Right kidney (tissue), 1 donor: Measurements from ENCODE around the gene DPYSL3.

Experiments
- DNase-seq: peaks from one replicate; pipeline ENCODE4 v3.0.0-alpha.2; 2016

DPYSL3 gene

DNA sequence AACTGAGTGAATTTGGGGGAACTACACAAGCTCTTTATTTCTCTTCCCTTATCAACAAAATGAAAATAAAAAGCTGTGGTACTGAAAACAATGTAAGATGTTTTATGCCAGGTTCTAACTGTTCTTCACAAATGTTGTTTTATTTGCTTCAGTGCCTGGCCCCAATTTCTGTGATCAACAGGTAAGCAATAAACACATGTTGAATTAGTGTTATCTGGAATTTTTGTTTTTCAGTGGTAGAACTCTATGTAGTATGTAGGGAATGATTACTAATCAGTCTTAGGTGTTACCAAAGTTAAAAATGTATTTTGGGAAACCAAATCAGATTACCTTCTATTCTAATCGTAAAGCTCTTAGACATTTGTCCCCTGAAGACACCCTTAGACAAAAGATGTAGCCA lies 7.5 kb upstream of the DPYSL3 start:
- no peak for DNase-seq

DNA sequence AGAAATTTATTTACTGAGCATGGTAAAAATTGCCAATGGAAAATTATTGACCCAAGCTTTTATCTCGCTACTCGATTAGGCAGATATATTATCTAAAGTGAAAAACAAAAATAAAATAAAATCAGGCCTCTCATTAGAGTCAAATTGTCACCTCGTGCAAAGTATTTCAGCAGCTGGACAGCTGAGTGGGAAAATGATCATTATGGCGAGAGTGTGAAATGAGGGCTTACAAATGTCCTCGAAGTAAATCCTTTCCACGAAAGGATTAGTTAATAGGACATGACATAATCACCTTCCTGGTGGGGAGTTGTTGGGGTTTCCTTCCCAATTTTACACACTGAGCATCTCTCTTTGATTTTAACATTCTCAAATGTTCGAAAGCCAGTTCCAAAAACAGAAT lies 5.4 kb upstream of the DPYSL3 start:
- DNase-seq: no peak

DNA sequence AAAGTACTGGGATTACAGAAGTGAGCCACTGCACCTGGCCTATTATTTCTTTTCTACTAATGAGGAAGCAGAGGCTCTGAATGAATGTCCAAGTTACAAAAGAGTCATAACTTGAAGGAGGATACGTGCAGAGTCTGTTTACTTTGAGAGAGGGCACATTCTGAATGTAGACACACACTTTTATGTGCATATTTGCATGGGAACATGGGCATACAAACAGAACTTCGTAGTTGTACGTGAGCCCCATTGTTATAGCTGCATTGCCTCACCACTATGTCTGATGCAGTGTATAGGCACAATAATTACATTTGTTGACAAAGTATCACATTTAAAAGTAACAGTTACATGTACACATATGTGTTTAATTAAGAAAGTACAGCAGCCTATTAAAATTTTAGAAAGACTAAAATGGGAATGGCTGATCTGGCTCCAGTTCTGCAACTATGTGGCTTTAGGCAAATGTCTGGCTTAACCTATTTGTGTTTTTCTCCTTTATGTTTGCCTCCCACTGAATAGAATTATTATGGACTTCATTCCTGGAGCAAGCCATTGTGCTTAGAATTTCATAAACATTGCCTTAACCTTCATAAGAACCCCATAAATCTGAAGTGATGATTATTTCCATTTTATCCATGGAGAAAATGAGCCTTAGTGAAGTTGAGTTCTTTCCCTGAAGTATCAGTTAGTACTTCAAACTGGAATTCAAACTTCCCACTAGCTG lies 3.0 kb upstream of the DPYSL3 start:
- DNase-seq: no peak

DNA sequence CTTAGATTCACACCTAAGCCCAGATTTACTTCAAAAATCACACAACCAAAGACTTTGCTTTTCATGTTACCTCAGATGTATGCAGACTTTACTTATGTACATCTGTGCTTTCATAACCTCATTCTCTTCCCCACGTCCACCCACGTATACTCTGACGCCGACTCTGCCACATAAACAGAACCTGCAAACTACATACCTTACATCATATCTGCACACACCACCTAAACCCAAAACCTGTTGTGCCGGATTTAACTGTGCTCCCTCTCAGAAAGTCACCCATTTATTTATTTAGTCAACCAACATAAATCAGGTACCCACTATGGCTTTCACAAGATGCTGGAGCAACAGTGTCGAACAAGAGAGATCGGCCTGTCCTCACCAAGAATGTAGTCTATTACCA lies 1.0 kb upstream of the DPYSL3 start:
- no peak for DNase-seq

DNA sequence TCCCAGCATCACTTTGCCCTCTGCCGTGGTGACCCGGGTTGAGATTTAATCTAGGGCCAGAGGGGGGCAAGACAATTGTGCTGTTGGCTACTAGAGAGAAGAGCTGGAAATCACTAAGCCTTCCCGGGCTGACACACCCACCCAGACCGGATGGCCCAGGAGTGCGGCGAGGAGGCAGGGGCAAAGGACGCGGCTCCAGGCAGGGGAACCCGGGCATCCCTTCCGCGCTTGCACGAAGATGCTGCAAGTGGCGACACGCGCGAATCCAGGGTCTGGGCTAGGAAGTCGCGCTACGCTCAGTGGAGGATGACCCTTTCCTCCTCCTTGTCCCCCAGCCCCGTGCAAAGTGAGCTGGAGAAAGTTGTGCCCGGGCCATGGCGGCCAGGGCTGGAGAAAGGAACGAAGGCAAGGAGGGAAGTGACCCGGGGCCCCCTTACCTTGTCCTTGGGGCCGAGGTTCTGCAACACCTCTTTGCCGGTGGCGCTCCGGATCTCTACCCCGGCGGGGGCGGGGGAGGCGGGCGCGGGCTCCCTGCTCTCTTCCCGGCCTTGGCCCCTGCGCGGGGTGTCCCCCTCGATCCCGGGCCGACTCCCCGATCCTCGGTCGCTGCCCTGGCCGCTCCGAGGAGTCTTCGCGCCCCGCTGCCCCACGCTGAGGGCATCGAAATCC lies 693 bp downstream of the DPYSL3 start:
- DNase-seq: no peak

DNA sequence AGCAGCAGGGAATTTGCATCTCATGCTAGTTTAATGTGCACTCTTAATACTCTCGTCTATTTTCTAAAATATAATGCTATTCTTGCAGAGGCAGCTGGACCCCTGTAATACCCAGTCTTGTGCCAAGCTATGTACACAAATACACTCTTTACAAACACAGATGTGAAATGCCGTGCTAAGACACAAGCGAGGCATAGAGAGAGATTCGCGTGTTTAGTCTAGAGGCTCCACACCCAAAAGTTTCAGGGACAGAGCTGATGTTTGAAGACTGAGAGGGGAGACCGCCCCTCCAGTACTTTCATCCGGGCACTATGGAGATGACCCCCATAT lies 1.2 kb downstream of the DPYSL3 start:
- no peak for DNase-seq

DNA sequence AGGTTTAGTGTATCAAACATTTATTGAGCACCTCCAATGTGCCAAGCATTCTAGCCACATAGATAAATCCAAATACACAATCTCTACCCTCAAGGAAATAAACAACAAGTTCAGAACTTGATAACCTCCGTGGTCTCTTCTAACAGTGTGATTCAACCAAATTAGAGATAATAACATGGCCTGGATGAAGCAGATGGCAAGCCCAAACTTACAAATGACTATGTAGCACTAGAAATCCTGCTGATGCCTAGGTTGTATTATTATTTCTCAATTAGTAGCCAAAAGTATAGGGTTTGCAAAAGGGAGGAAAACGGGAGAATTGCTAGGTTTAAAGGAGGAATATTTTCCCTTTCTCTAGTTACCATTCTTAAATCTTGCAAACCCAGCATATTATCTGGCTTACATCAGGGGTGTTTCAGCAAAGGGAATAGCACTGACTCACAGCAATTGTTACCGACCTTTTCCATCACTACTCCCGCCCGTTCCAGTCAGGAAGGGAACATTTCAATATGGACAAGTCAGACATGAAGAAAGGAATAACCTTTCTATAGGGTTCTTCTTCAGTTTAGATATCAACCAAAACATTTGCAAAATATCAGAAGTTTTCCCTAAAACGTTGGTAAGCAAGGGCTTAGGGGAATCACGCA lies 2.3 kb downstream of the DPYSL3 start:
- DNase-seq: no peak

DNA sequence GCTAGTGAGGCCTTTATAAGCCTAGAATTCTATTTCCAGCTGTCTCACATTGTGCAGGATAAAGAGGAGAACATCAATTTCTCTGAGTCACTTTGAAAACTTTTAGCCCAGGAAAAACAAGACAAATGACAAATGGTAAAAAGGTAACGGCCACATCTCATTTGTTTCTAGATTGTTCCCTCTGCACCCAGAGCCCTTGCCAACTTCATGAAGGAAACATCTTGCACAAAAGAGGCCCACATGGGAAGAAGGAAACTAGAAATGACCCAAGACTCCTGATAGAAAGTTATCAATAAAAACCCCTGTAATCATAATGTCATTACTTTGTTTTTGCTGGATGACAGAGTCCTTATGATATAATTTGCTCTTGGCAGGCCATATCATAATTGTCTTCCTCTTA lies 5.3 kb downstream of the DPYSL3 start:
- DNase-seq: no peak

DNA sequence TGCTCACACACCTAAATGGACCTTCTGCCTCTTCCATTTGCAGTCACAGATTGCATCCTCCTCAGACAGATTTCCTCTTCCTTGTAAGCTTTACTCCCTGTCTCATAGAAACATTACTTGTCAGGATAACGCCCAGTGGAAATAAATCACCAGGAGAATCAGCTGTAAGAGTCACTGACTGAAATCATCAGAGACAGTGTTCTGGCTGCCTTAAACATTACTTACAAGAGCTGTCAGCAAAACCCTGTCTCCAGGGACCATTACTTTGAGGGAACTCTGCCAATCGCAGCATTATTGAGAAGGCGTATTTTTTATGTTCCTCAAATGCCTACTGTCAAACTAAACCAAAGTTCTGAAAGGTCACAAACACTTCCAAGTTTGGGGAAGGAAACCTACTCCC lies 5.9 kb downstream of the DPYSL3 start:
- DNase-seq: no peak

DNA sequence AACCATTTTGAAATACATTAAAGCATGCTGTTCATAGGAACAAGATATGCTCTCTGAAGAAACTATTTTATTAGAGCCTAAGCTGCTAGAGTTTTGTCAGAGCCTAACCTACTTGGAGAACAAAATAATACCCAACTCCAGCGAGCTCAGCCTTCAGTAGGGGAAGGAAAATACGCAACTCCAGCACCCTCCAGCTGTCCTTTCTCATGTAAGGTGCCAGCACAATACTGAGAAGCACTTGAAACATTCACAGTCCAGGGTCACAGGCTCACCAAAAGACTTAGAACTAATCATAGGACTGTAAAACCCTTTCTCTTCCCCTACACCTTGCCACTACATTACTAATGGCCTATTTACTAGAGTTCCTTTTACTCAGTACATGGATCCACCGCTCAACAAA lies 18.9 kb downstream of the DPYSL3 start:
- DNase-seq: no peak

DNA sequence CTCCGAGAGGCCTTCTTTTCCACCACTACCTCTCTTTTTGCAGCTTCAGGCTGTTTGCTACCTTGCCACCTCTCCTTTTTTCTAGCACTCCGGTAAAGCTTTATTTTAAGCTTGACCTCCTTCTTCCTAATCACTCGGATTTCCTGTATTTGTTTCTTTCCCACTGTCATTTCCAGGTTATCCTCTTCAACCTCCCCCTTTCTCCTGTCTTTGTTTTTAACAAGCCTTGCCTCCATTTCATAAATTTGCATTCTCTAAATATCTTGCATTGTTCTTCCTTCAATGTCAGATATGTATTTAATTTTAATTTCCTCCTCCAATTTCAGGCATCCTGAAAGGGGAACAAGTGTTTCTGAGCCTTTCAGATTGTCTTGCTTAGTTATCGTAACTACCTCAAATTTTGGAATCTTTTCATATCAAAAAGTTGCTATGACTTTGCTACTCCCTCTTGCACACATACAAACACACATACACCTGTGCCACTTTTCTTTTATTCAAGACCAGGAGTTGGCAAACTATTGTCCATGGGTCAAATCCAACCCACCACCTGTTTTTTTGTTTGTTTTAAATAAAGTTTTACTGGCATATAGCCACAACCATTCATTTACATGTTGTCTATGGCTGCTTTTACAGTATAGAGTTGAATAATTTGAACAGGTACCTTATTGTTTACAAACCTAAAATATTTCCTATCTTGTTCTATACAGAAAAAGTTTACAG lies 22.7 kb downstream of the DPYSL3 start:
- DNase-seq: no peak

DNA sequence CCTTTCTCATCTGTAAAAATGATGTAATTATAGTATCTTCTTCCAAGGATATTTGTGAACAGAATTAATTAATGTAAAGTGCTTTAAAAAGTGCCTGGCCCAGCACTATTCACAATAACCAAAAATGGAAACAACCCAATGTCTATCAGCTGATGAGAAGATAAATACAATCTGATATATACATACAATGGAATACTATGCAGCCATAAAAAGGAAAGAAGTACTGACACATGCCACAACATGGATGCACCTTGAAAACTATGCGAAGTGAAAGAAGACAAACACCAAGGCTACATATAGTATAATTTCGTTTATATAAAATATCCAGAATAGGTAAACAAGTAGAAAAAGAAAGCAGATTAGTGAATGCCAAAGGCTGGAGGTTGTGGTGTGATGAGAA lies 24.1 kb downstream of the DPYSL3 start:
- DNase-seq: no peak

DNA sequence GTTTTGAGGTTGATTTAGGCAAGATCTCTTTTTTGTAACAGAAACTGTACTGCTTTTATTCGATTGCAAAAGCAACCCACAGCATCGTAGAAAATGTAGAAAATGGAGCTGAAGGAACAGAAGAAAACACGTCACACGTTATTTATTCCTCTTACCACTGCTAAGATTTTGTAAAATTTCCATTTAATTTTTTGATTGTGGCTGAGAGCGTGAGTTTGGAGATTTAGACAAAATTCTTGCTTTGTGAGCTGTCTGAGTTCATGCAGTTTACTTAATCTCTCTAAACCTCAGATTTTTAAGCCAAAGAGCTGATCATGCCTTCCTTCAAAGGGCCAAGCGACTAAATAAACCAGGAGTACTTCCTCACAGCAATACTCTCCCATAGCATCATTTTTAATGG lies 24.8 kb downstream of the DPYSL3 start:
- no peak for DNase-seq

DNA sequence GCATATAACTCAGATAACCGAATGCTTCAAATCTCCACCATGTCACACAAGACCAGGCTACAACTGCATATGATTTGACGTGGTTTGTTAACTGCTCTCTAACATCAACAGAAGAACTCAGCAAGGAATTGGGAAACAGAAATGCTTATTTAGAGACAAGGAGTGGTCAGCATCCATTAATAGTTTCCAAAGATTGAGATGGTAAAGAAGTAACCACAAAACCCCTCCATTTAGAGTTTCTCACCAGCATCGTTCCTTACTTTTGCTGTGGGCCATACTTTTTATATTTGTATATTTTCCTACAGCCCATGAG lies 25.2 kb downstream of the DPYSL3 start:
- no peak for DNase-seq

DNA sequence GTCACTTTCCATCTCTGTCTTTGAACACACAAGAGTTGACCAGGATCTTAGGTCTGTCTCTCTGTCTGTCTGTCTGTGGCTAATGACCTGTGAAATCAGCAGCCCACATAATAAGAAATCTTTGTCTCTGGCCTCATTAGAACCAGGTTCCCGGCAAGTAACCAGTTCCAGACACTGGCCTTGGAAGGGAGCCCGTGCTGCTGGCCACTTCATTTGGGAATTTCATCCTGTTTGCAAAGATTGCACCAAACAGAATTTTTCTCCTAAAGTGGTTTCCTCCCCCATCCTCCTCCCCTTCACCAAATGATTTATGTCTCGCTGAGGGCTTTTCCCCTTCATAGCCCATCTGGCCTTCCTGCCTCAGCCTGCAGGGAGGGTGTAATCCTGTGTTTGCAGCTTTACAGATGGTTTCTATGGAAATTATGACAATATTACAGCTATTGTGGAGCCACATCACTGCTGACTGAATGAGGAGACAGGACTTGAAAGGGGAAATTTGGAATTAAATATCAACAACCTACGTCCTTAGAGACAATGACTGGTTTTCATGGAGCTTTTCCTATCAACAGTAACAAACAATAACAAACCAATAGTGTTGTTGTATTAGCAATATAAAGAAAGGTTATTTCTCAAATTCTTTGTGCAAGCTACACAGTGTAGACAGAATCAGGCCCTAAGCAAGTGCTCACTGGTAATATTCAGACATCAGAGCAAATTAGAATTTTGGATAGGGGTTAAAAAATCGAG lies 25.7 kb downstream of the DPYSL3 start:
- DNase-seq: peak; percentile 29

DNA sequence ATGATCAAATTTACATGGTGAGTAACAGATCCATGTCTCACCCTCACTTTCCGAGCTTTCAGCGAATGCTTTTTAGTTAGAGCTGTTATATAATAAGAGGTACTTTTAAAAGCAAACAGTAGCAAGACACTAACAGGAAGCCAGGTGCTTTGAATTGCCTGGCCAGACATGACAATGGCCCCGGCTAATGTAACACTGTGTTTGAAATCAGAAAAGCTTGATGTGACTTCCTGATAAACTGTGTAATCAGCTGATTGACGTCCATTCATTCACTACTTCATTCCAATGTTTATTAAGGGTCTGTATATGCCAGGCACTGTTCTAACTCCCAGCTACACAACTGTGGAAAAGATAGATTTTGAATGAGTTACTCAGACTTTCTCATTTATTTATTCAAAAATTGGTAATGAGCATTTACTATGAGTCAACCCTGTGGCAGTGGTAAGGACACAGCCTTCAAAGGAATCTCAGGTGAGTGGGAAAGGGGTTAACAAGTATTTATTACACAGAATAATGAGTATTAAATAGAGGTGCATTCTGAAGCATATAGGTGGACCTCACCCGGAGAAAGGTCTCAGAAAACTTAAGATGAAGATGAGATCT lies 26.6 kb downstream of the DPYSL3 start:
- no peak for DNase-seq

DNA sequence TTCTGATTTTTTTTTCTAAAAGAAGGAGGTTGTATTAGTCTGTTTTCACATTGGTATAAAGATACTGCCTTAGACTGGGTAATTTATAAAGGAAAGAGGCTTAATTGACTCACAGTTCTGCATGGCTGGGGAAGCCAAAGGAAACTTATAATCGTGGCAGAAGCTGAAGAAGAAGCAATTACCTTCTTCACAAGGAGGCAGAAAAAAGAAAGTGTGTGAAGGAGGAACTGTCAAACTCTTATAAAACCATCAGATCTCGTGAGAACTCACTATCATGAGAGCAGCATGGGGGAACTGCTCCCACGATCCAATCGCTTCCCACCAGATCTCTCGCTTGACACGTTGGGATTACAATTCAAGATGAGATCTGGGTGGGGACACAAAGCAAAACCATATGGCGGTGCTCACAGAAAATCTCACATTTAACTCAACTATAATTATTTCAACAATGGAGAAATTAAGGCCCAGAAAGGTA lies 27.1 kb downstream of the DPYSL3 start:
- no peak for DNase-seq

DNA sequence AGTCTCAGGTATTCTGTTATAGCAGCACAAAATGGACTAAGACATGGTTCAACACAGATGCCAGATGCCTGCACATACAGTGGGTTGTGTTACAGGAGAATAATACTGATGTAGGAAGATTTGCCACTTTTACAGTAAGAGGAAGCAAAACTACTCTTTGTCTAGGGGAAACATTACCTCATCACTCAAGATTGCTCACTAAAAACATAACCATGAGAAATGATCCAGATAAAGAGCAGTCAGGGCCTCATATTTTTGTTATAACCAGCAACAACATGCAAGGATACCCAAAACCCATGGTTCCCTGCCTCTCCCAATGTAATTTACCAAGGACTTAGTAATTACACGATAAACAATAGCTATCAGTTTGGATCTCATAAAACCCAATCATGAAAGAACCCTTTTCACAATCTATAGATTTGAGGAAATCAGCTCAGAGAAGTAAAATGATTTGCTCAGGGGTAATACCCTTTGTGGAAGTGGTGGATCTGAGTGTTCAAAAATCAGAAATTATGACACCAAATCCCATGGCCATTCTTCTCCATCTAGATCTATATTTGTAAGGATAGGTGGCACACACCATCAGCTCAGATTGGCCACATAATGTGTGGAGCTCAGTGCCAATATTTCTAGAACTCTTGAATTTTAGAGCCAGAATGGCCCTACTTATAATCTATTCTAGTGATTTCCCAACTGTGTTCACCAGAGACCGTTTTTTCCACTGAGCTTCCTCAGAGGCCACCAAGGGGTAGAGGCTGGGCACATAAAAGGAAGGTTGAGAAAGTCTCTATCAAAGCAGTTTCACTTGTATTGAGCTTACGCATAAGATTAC lies 27.8 kb downstream of the DPYSL3 start:
- DNase-seq: no peak

DNA sequence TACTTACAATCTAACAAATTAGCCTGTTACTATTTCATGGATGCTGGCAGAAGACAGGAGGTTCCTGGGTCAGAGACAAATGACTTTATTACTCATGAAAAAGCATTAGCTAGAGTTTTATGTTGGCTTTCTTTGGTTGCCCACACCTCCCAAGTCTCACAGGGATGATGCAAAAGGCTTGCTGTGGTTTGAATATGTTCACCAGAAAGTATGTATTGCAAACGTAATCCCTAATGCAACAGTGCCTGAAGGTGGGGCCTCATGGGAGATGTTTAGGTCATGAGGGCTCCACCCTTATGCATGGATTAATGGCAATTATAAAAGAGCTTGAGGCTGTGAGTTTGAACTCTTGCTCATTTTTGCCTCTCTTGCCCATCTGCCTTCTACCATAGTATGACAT lies 28.5 kb downstream of the DPYSL3 start:
- no peak for DNase-seq

DNA sequence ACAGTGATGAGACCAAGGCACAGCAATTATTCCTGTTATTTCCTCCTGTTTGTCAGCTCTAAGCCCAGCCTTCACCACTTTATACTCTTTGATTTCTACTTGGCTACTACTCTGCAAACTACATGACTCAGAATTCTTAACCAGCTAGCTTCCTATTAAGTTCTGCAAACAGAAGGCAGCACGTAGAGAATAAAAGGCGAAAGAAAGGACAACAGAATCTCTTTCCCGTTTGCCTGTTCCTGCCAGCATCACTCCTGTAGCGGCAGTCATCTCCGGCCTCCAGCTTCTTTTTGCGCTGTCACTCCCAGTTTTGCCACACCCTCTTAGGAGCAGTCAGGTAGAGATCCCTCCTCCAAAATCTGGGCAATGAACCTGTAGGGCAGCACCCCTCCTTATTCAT lies 29.9 kb downstream of the DPYSL3 start:
- no peak for DNase-seq

DNA sequence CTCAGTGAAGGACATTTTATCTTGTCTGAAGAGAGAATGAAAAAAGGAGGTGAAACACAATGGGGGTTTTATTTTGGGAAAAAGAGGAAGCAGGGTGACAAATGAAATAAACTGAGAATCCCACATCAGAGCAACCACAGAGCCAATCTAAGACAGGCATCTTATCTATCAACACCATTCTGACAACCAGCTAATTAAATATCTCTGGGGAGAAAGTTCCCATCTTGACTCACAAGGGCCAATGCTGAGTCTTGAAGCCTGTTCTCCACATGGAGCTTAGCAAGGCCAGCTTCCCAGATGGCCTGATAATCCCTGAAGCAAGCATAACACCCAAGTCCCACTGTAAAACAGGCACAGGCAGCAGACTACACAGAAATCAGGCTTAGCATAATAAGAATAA lies 30.4 kb downstream of the DPYSL3 start:
- no peak for DNase-seq
